Glutamatergic neuron (in vitro differentiated cells): ENCODE data around the gene DIPK1B. TPM values are rescaled to one million over a fixed set of nuclear protein-coding genes. Genes with fewer than 3 reads are reported as not detected.

Experiments used
- DNase-seq: peaks from one replicate; pipeline ENCODE4 v3.0.0; 2022
- H3K27ac Mint-ChIP-seq: one replicate; pipeline ENCODE4 v1.8.0; 2020; ENCODE audit warnings: mild to moderate bottlenecking, mixed read lengths, inconsistent platforms; ENCODE audit not compliant: unreplicated experiment
- H3K27me3 Mint-ChIP-seq: one replicate; pipeline ENCODE4 v1.8.0; 2020; ENCODE audit warnings: mild to moderate bottlenecking, moderate library complexity, mixed read lengths, inconsistent platforms; ENCODE audit not compliant: unreplicated experiment
- H3K36me3 Mint-ChIP-seq: one replicate; pipeline ENCODE4 v1.8.0; 2020; ENCODE audit warnings: mild to moderate bottlenecking, mixed read lengths, inconsistent platforms; ENCODE audit not compliant: unreplicated experiment
- H3K4me1 Mint-ChIP-seq: one replicate; pipeline ENCODE4 v1.8.0; 2020; ENCODE audit warnings: mild to moderate bottlenecking, low read depth, mixed read lengths, inconsistent platforms; ENCODE audit not compliant: unreplicated experiment
- H3K4me3 Mint-ChIP-seq: one replicate; pipeline ENCODE4 v1.8.0; 2020; ENCODE audit warnings: mild to moderate bottlenecking, mixed read lengths, inconsistent platforms; ENCODE audit not compliant: unreplicated experiment
- H3K9me3 Mint-ChIP-seq: one replicate; pipeline ENCODE4 v1.8.0; 2020; ENCODE audit warnings: mild to moderate bottlenecking, moderate library complexity, mixed read lengths, inconsistent platforms; ENCODE audit not compliant: unreplicated experiment
- total RNA-seq: library from RNA; stranded (reverse); fragmentation: NEBNext Ultra II Directional; extraction: Animal tissue kit (Norgen Biotek cat#: 25700); gene quantifications from one replicate; pipeline ENCODE4 v1.2.1, GENCODE V29; 2021; ENCODE audit not compliant: unreplicated experiment
- TF ChIP-seq, protein P1 (sequence below): fragments of 200-600 bp; sonication (generic); IDR thresholded peaks from one replicate; pipeline ENCODE4 v1.5.0; 2021; ENCODE audit not compliant: partially characterized antibody, unreplicated experiment

DIPK1B gene
- total RNA-seq, 1 donor from 2014 or later, result 71.3 TPM

DNA sequence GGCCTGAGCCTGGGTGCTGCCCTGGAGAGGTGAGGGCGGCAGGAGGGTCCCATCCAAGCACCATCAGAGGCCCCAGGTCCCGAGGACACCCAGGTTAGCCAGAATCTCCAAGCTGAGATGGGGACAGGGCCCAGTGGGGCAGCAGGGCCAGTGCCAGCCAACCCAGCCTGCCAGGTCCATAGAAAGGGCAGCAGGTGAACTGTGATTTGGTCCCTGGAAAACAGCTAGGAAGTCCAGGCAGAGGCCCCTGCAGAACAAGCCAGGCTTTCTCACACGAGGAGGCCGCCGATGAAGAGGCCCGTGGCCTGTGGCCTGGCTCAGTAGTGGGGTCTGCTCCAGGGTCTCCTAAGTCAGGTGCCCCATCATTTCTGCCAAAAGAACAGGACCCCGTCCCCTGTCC lies 27.2 kb upstream of the DIPK1B start:
- Mint-ChIP-seq H3K4me3 (peak overlapping the region; percentile 46), H3K27me3 (peaks cover 2% of the 10 kb centered on the region), H3K9me3 (no peaks in the 10 kb centered on the region), H3K36me3 (no peaks in the 10 kb centered on the region), H3K4me1 (peaks cover 11% of the 10 kb centered on the region), H3K27ac (no peak overlapping the region)
- TF ChIP-seq, protein P1, sequence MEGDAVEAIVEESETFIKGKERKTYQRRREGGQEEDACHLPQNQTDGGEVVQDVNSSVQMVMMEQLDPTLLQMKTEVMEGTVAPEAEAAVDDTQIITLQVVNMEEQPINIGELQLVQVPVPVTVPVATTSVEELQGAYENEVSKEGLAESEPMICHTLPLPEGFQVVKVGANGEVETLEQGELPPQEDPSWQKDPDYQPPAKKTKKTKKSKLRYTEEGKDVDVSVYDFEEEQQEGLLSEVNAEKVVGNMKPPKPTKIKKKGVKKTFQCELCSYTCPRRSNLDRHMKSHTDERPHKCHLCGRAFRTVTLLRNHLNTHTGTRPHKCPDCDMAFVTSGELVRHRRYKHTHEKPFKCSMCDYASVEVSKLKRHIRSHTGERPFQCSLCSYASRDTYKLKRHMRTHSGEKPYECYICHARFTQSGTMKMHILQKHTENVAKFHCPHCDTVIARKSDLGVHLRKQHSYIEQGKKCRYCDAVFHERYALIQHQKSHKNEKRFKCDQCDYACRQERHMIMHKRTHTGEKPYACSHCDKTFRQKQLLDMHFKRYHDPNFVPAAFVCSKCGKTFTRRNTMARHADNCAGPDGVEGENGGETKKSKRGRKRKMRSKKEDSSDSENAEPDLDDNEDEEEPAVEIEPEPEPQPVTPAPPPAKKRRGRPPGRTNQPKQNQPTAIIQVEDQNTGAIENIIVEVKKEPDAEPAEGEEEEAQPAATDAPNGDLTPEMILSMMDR, result no peak
- DNase-seq, result no peak

DNA sequence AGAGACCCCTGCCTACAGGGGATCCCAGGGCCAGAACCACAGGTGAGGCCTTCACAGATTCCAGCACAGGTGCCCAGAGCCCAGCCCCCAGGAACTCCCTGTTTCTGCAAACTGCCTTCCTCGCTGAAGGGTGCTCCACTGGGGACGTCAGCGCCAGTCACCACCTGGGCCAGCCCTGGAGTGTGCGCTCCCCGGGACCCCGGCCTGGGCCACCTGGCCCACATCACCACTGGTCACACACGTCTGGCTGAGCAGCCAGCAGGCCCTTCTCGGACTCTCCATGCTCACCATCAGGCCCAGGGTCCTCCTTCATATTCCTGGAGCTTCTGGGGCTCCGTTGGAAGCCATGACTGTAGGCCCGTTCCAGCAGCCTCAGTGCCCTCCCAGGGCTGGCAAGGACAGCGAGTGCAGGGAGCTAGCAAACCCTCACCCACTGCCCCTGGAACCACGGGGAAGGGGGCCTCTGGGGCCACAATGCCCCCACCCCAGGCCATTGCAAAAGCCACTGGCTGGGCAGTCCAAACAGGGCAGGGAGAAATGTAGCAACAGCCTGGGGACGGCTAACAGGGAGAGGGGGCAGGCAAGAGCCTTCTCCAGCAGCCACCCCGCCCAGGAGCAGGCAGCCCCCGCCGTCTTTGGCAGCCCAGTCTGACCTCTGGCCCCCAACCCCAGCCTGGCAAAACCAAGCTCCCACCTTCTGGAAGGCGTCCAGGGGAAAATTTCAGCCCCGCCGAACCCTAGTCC lies 26.4 kb upstream of the DIPK1B start:
- H3K4me1 Mint-ChIP-seq, result peaks cover 12% of the 10 kb centered on the region
- H3K27ac Mint-ChIP-seq, result peak overlapping the region; percentile 52
- H3K9me3 Mint-ChIP-seq, result no peaks in the 10 kb centered on the region
- H3K36me3 Mint-ChIP-seq, result no peaks in the 10 kb centered on the region
- peak; percentile 27 for DNase-seq
- H3K4me3 Mint-ChIP-seq, result peak overlapping the region; percentile 86
- H3K27me3 Mint-ChIP-seq, result peaks cover 2% of the 10 kb centered on the region
- TF ChIP-seq, protein P1, result no peak

DNA sequence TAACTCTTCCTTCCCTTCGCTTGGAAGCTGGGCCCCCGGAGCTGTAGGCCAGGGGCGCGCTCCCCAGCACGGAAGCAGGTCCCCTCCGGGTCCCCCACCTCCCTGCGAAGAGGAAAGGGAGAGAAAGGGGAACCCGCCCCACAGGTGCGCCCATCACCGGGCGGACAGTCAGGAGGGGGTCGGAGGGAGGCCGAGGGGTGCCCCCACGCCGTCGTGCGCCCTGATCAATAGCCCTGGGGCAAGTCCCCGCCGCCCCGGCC lies 25.9 kb upstream of the DIPK1B start:
- peaks cover 2% of the 10 kb centered on the region for H3K27me3 Mint-ChIP-seq

DNA sequence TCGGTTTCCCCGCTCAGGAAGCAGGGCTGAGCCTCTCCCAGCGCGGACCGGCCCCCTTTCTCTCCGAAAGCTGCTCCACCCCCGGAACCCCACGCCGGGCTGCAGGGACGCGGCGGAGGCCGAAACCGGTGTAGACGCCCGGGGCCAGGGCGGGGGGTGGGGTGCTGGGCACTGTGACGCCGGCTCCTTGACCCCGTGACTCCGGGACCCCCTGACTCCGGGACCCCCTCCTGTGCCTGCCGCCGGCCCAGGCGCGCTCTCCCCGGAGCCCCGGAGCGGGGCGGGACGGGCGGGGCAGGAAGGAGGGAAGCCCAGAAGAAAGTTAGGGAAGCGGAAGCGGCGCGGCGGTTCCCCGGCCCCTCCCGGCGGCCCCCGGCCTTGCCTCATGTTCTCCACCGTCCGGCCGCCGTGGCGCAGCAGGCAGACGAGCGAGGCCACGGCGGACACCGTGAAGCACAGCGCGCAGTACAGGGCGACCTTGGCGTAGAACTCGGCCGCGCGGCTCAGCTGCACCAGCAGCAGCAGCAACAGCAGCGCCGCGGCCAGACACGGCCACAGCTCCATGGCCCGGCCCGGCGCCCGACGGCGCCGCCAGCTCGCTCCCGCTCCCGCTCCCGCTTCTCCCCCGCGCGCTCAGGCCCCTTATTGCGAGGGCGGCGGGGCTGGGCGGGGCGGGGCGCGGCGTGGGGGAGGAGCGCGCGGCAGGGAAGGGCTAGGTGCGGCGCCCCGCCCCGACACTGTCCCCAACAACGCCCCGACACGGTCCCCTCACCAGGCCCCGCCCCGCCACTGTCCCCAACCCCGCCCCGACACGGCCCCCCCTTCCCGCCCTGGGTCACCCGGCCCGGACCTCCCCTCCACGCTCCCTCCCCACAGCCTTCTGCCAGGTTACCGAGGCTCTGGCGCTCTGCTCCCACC lies 25.3 kb upstream of the DIPK1B start, which contains the start of gene AGPAT2:
AGPAT2 (minus strand) TSS at position 664 of the 918 bp plus-strand sequence; CDS start at position 564, 100 bp downstream.
- peak within 1 kb of the TSS; percentile 56 for H3K27ac Mint-ChIP-seq
- no peaks in the 10 kb centered on the region for H3K36me3 Mint-ChIP-seq
- DNase-seq, result peak; percentile 78
- H3K4me1 Mint-ChIP-seq, result peaks cover 13% of the 10 kb centered on the region
- H3K4me3 Mint-ChIP-seq, result peak within 1 kb of the TSS; percentile 86
- TF ChIP-seq, protein P1, result no peak
- H3K9me3 Mint-ChIP-seq, result no peaks in the 10 kb centered on the region
- H3K27me3 Mint-ChIP-seq, result peaks cover 2% of the 10 kb centered on the region

More for the DNA sequence above, 25.9 kb upstream of the DIPK1B start:
- Mint-ChIP-seq H3K9me3 (no peaks in the 10 kb centered on the region), H3K4me3 (peak overlapping the region; percentile 86), H3K27ac (no peak overlapping the region), H3K4me1 (peaks cover 13% of the 10 kb centered on the region), H3K36me3 (no peaks in the 10 kb centered on the region)
- TF ChIP-seq, protein P1, result no peak
- DNase-seq, result no peak
